ENCODE measurements around the gene PLXNB3.

The PLXNB3 gene

GRCh38 chrX:153725832-153726285 lies 38.2 kb upstream of the PLXNB3 start:
- TF ChIP-seq ZFP3 (CRISPR knock-in tag; IDR thresholded peaks at IDR 0.05) (no peak), OSR1 (CRISPR knock-in tag; IDR thresholded peaks at IDR 0.05) (no peak), CSDC2 (CRISPR knock-in tag; IDR thresholded peaks at IDR 0.05) (no peak), ARNTL (CRISPR knock-in tag; IDR thresholded peaks at IDR 0.05; ENCODE audit: borderline replicate concordance, low read depth) (no peak), POU6F1 (CRISPR knock-in tag; IDR thresholded peaks at IDR 0.05; ENCODE audit: borderline replicate concordance, low read depth) (no peak), BACH2 (CRISPR knock-in tag; IDR thresholded peaks at IDR 0.05; ENCODE audit: borderline replicate concordance) (no peak), SNAI2 (CRISPR knock-in tag; IDR thresholded peaks at IDR 0.05) (no peak), GLIS3 (CRISPR knock-in tag; IDR thresholded peaks at IDR 0.05) (no peak), CREB5 (CRISPR knock-in tag; IDR thresholded peaks at IDR 0.05; ENCODE audit: low read depth) (no peak), ZFP30 (CRISPR knock-in tag; IDR thresholded peaks at IDR 0.05) (no peak), CSRNP3 (CRISPR knock-in tag; IDR thresholded peaks at IDR 0.05) (no peak), TCF4 (CRISPR knock-in tag; IDR thresholded peaks at IDR 0.05; ENCODE audit: borderline replicate concordance) (no peak), ZNF8 (CRISPR knock-in tag; IDR thresholded peaks at IDR 0.05) (no peak)
- ATAC-seq, result no peak

GRCh38 chrX:153726286-153727122 lies 37.5 kb upstream of the PLXNB3 start:
- no peak for TF ChIP-seq BACH2 (CRISPR knock-in tag; IDR thresholded peaks at IDR 0.05; ENCODE audit: borderline replicate concordance)
- no peak for TF ChIP-seq CREB5 (CRISPR knock-in tag; IDR thresholded peaks at IDR 0.05; ENCODE audit: low read depth)
- no peak for TF ChIP-seq PATZ1 (CRISPR knock-in tag; IDR thresholded peaks at IDR 0.05; ENCODE audit: borderline replicate concordance)
- TF ChIP-seq GLIS3 (CRISPR knock-in tag; IDR thresholded peaks at IDR 0.05), result no peak
- no peak for TF ChIP-seq TSHZ2 (CRISPR knock-in tag; IDR thresholded peaks at IDR 0.05)
- no peak for TF ChIP-seq SNAI2 (CRISPR knock-in tag; IDR thresholded peaks at IDR 0.05)
- TF ChIP-seq ESRRG (CRISPR knock-in tag; IDR thresholded peaks at IDR 0.05), result no peak
- peak; percentile 41 for ATAC-seq
